Measurements from ENCODE around the gene TIAM1. TPM values are rescaled to one million over a fixed set of nuclear protein-coding genes. Genes with fewer than 3 reads are reported as not detected.
"Not testable (repeated sequence)": the region's sequence is repeated elsewhere in the genome, so short reads cannot be mapped to it uniquely, and the experiment has no call there.

Gene TIAM1
- polyA plus RNA-seq, 2 of the 4 experiments (the other 2 are of a cell fraction), result 0.23 to 0.40 TPM

DNA sequence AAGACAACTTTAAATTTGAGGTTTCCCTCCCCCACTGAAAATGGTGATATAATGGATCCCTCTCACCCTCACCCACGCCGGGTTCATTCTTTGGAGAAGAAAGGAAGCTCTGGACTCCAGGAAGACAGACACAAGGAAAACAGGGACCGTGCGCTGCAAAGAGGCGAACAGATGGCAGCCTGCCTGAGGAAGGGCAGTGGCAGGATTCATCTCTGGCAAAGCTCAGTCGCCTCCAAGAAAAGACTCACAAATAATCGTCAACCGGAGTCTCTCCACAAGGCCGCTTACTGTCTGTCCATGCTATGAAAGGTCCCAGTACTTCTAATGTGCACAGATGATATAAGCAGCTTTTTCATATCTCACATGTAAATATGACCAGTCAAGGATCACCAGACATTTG, 110.3 kb downstream of the TIAM1 start:
- no peaks in the 10 kb centered on the region for H3K4me1 ChIP-seq
- TF ChIP-seq EHF (CRISPR knock-in tag; IDR thresholded peaks at IDR 0.05), result no peak
- TF ChIP-seq EHMT2 (IDR thresholded peaks at IDR 0.05; ENCODE audit: low read depth), result no peak
- WGBS (ENCODE audit: missing lambda C conversion rate), result 61% methylated on average over 9 of the region's 9 CpGs
- H3K4me2 ChIP-seq, result no peak overlapping the region
- no peak for ATAC-seq
- FAIRE-seq, result no peak
- DNase-seq (ENCODE audit: low read depth in 1 of 2, low spot score in 1 of 2), result no peak
- H3K9me3 ChIP-seq, result no peaks in the 10 kb centered on the region
- H3K4me3 ChIP-seq, result no peak overlapping the region
- POLR2A ChIA-PET, result no interaction called here
- no peak overlapping the region for H3K27ac ChIP-seq
- CTCF ChIA-PET, result no interaction called here

- ChIA-PET CTCF (no interaction called here), POLR2A (no interaction called here)
- DNase-seq (ENCODE audit: low read depth in 1 of 2, low spot score in 1 of 2), result no peak
- TF ChIP-seq, protein P1, sequence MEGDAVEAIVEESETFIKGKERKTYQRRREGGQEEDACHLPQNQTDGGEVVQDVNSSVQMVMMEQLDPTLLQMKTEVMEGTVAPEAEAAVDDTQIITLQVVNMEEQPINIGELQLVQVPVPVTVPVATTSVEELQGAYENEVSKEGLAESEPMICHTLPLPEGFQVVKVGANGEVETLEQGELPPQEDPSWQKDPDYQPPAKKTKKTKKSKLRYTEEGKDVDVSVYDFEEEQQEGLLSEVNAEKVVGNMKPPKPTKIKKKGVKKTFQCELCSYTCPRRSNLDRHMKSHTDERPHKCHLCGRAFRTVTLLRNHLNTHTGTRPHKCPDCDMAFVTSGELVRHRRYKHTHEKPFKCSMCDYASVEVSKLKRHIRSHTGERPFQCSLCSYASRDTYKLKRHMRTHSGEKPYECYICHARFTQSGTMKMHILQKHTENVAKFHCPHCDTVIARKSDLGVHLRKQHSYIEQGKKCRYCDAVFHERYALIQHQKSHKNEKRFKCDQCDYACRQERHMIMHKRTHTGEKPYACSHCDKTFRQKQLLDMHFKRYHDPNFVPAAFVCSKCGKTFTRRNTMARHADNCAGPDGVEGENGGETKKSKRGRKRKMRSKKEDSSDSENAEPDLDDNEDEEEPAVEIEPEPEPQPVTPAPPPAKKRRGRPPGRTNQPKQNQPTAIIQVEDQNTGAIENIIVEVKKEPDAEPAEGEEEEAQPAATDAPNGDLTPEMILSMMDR (IDR thresholded peaks at IDR 0.05), result no peak
- TF ChIP-seq, protein P2, sequence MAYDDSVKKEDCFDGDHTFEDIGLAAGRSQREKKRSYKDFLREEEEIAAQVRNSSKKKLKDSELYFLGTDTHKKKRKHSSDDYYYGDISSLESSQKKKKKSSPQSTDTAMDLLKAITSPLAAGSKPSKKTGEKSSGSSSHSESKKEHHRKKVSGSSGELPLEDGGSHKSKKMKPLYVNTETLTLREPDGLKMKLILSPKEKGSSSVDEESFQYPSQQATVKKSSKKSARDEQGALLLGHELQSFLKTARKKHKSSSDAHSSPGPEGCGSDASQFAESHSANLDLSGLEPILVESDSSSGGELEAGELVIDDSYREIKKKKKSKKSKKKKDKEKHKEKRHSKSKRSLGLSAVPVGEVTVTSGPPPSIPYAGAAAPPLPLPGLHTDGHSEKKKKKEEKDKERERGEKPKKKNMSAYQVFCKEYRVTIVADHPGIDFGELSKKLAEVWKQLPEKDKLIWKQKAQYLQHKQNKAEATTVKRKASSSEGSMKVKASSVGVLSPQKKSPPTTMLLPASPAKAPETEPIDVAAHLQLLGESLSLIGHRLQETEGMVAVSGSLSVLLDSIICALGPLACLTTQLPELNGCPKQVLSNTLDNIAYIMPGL (CRISPR knock-in tag; IDR thresholded peaks at IDR 0.05; ENCODE audit: borderline replicate concordance), result no peak
- H3K9me3 ChIP-seq, result no peaks in the 10 kb centered on the region
- ATAC-seq, result no peak
- no peak overlapping the region for H3K4me2 ChIP-seq
- WGBS (ENCODE audit: missing lambda C conversion rate), result 8% methylated on average over 3 of the region's 3 CpGs
- H3K4me1 ChIP-seq, result no peaks in the 10 kb centered on the region
- no peak overlapping the region for H3K27ac ChIP-seq
- no peak overlapping the region for H3K4me3 ChIP-seq
- no peak for FAIRE-seq
Measured at GRCh38 chr21:31232344-31232743, 111.7 kb downstream of the TIAM1 start.

DNA sequence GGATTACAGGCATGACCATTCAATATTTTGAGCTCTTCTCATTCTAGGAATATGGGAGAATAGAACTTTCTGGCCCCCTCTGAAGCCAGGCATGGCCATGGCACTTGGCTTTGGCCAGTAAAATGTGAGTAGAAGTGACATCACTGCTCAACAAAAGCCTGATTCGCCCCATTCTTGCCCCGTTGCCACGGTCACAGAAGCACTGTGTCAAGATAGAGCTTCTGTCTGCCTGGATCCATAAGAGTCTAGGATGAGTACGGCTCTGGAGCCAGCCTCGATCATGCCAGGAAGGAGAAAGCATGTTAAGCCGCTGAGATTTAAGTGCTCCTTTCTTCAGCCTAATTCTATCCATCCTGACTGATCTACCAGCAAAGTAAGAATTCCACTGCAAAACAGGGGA, 113.1 kb downstream of the TIAM1 start:
- no peaks in the 10 kb centered on the region for H3K4me1 ChIP-seq
- H3K4me3 ChIP-seq, result no peak overlapping the region
- ChIA-PET CTCF (interaction anchor here (0.6 kb wide), 1 partner anchor 93 kb away, joined by 3 read pairs; no protein-coding TSS in a partner anchor), POLR2A (no interaction called here)
- FAIRE-seq (no peak), DNase-seq (ENCODE audit: low read depth in 1 of 2, low spot score in 1 of 2) (no peak), ATAC-seq (no peak)
- TF ChIP-seq RFX5 (IDR thresholded peaks at IDR 0.05), result no peak
- no peak for TF ChIP-seq ZC3H11A (IDR thresholded peaks at IDR 0.05)
- no peak for TF ChIP-seq NR3C1 (IDR thresholded peaks at IDR 0.05)
- TF ChIP-seq EHMT2 (IDR thresholded peaks at IDR 0.05; ENCODE audit: low read depth), result no peak
- no peak for TF ChIP-seq TP53 (CRISPR knock-in tag; IDR thresholded peaks at IDR 0.05)
- no peaks in the 10 kb centered on the region for H3K9me3 ChIP-seq
- no peak overlapping the region for H3K4me2 ChIP-seq
- 35% methylated on average over 6 of the region's 6 CpGs for WGBS (ENCODE audit: missing lambda C conversion rate)
- H3K27ac ChIP-seq, result no peak overlapping the region

- FAIRE-seq; ATAC-seq; POLR2A ChIA-PET; H3K4me3 ChIP-seq; H3K4me1 ChIP-seq; H3K4me2 ChIP-seq; H3K9me3 ChIP-seq; H3K27ac ChIP-seq; DNase-seq (ENCODE audit: low read depth in 1 of 2, low spot score in 1 of 2): not testable (repeated sequence)
- CTCF ChIA-PET, result interaction anchor here (1.1 kb wide), 1 partner anchor 352 kb away, joined by 5 read pairs; no protein-coding TSS in a partner anchor
- WGBS (ENCODE audit: missing lambda C conversion rate), result 19% methylated on average over 6 of the region's 6 CpGs
Measured at GRCh38 chr21:31228723-31229122, 115.3 kb downstream of the TIAM1 start.

GRCh38 chr21:31225713-31226112, 118.3 kb downstream of the TIAM1 start:
- H3K4me2 ChIP-seq, result no peak overlapping the region
- H3K4me3 ChIP-seq, result no peak overlapping the region
- POLR2A ChIA-PET, result interaction anchor here (0.7 kb wide), 1 partner anchor 9 kb away, joined by 6 read pairs; no protein-coding TSS in a partner anchor
- no peak for FAIRE-seq
- H3K9me3 ChIP-seq, result no peaks in the 10 kb centered on the region
- CTCF ChIA-PET, result interaction anchor here (1.8 kb wide), 1 partner anchor 354 kb away, joined by 5 read pairs; no protein-coding TSS in a partner anchor
- ATAC-seq, result no peak
- 68% methylated on average over 11 of the region's 11 CpGs for WGBS (ENCODE audit: missing lambda C conversion rate)
- no peak overlapping the region for H3K27ac ChIP-seq
- no peak for DNase-seq (ENCODE audit: low read depth in 1 of 2, low spot score in 1 of 2)
- no peaks in the 10 kb centered on the region for H3K4me1 ChIP-seq
- TF ChIP-seq EHF (CRISPR knock-in tag; IDR thresholded peaks at IDR 0.05) (no peak), HEYL (CRISPR knock-in tag; IDR thresholded peaks at IDR 0.05) (no peak), RCOR1 (IDR thresholded peaks at IDR 0.05; ENCODE audit: low read depth, low read length) (no peak), FOSB (CRISPR knock-in tag; IDR thresholded peaks at IDR 0.05) (no peak), BHLHE40 (IDR thresholded peaks at IDR 0.05; ENCODE audit: low read depth, low read length) (no peak), HDAC2 (IDR thresholded peaks at IDR 0.05) (no peak), RFX5 (IDR thresholded peaks at IDR 0.05) (no peak), KDM1A (IDR thresholded peaks at IDR 0.05; ENCODE audit: low read depth) (no peak), SMC3 (IDR thresholded peaks at IDR 0.05) (no peak), MAX (IDR thresholded peaks at IDR 0.05) (no peak)
- TF ChIP-seq, protein P3, sequence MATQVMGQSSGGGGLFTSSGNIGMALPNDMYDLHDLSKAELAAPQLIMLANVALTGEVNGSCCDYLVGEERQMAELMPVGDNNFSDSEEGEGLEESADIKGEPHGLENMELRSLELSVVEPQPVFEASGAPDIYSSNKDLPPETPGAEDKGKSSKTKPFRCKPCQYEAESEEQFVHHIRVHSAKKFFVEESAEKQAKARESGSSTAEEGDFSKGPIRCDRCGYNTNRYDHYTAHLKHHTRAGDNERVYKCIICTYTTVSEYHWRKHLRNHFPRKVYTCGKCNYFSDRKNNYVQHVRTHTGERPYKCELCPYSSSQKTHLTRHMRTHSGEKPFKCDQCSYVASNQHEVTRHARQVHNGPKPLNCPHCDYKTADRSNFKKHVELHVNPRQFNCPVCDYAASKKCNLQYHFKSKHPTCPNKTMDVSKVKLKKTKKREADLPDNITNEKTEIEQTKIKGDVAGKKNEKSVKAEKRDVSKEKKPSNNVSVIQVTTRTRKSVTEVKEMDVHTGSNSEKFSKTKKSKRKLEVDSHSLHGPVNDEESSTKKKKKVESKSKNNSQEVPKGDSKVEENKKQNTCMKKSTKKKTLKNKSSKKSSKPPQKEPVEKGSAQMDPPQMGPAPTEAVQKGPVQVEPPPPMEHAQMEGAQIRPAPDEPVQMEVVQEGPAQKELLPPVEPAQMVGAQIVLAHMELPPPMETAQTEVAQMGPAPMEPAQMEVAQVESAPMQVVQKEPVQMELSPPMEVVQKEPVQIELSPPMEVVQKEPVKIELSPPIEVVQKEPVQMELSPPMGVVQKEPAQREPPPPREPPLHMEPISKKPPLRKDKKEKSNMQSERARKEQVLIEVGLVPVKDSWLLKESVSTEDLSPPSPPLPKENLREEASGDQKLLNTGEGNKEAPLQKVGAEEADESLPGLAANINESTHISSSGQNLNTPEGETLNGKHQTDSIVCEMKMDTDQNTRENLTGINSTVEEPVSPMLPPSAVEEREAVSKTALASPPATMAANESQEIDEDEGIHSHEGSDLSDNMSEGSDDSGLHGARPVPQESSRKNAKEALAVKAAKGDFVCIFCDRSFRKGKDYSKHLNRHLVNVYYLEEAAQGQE (IDR thresholded peaks at IDR 0.05), result no peak
- TF ChIP-seq, protein P1 (IDR thresholded peaks at IDR 0.05), result no peak
